Measurements from ENCODE around the gene SLC28A2. TPM values are rescaled to one million over a fixed set of nuclear protein-coding genes. Genes with fewer than 3 reads are reported as not detected.
A peak's percentile ranks its signal among the peaks of the same experiment; 100 is the strongest.

Gene SLC28A2
- total RNA-seq = not detected

- Mint-ChIP-seq H3K9me3 (no peaks in the 10 kb centered on the region), H3K27me3 (no peaks in the 10 kb centered on the region)
Measured at GRCh38 chr15:45251888-45252287, at the start of gene SLC28A2. TSS of gene SLC28A2 (plus strand) at chr15:45252234. CDS start at chr15:45253216, 982 bp downstream.

GRCh38 chr15:45203182-45203581, 48.9 kb upstream of the SLC28A2 start:
- DNase-seq (ENCODE audit: low spot score) (no peak), ATAC-seq (no peak)
- H3K36me3 Mint-ChIP-seq = no peaks in the 10 kb centered on the region
- no peaks in the 10 kb centered on the region for H3K9me3 Mint-ChIP-seq
- H3K4me1 Mint-ChIP-seq (ENCODE audit: low read depth in 2 of 2) = peaks cover 8 to 21% of the 10 kb centered on the region in 2 donors
- peaks cover 8 to 12% of the 10 kb centered on the region in 2 donors for H3K27me3 Mint-ChIP-seq
- no peak overlapping the region for H3K27ac Mint-ChIP-seq
- no peak overlapping the region for H3K4me3 Mint-ChIP-seq

More at GRCh38 chr15:45251888-45252287, at the start of gene SLC28A2:
- DNase-seq (ENCODE audit: low spot score) = no peak
- no peak within 1 kb of the TSS for H3K4me3 Mint-ChIP-seq
- no peak for ATAC-seq
- no peaks in the 10 kb centered on the region for H3K36me3 Mint-ChIP-seq
- H3K27ac Mint-ChIP-seq = no peak within 1 kb of the TSS
- no peaks in the 10 kb centered on the region for H3K4me1 Mint-ChIP-seq (ENCODE audit: low read depth in 2 of 2)

- H3K36me3 Mint-ChIP-seq = no peaks in the 10 kb centered on the region
- H3K4me1 Mint-ChIP-seq (ENCODE audit: low read depth in 2 of 2) = peaks cover 7 to 8% of the 10 kb centered on the region in 2 donors
- H3K9me3 Mint-ChIP-seq = no peaks in the 10 kb centered on the region
- H3K4me3 Mint-ChIP-seq = no peak overlapping the region
- DNase-seq (ENCODE audit: low spot score) (no peak), ATAC-seq (peak in 1 of 2 donors; percentile 35)
- H3K27me3 Mint-ChIP-seq = peaks cover 8 to 12% of the 10 kb centered on the region in 2 donors
- no peak overlapping the region for H3K27ac Mint-ChIP-seq
Measured at GRCh38 chr15:45205192-45205591, 46.8 kb upstream of the SLC28A2 start.

- no peaks in the 10 kb centered on the region for H3K9me3 Mint-ChIP-seq
- no peak for ATAC-seq
- H3K27ac Mint-ChIP-seq = no peak overlapping the region
- no peak for DNase-seq (ENCODE audit: low spot score)
- no peak overlapping the region for H3K4me3 Mint-ChIP-seq
- H3K27me3 Mint-ChIP-seq = peaks cover 2 to 6% of the 10 kb centered on the region in 2 donors
- no peaks in the 10 kb centered on the region for H3K4me1 Mint-ChIP-seq (ENCODE audit: low read depth in 2 of 2)
- no peaks in the 10 kb centered on the region for H3K36me3 Mint-ChIP-seq
Measured at GRCh38 chr15:45212493-45212892, 39.5 kb upstream of the SLC28A2 start.

- Mint-ChIP-seq H3K4me1 (ENCODE audit: low read depth in 2 of 2) (no peaks in the 10 kb centered on the region), H3K4me3 (no peak overlapping the region), H3K36me3 (no peaks in the 10 kb centered on the region), H3K9me3 (no peaks in the 10 kb centered on the region), H3K27me3 (peaks cover 26 to 47% of the 10 kb centered on the region in 2 donors), H3K27ac (no peak overlapping the region)
- DNase-seq (ENCODE audit: low spot score) (no peak), ATAC-seq (no peak)
Measured at GRCh38 chr15:45221053-45221599, 30.9 kb upstream of the SLC28A2 start.

- Mint-ChIP-seq H3K4me1 (ENCODE audit: low read depth in 2 of 2) (no peaks in the 10 kb centered on the region), H3K4me3 (no peak overlapping the region), H3K27me3 (peaks cover 30 to 47% of the 10 kb centered on the region in 2 donors), H3K9me3 (no peaks in the 10 kb centered on the region), H3K27ac (no peak overlapping the region), H3K36me3 (no peaks in the 10 kb centered on the region)
- ATAC-seq (no peak), DNase-seq (ENCODE audit: low spot score) (no peak)
Measured at GRCh38 chr15:45221967-45222366, 30.1 kb upstream of the SLC28A2 start.

GRCh38 chr15:45224621-45225217, 27.3 kb upstream of the SLC28A2 start:
- Mint-ChIP-seq H3K4me3 (no peak overlapping the region), H3K4me1 (ENCODE audit: low read depth in 2 of 2) (no peaks in the 10 kb centered on the region), H3K36me3 (no peaks in the 10 kb centered on the region), H3K9me3 (no peaks in the 10 kb centered on the region), H3K27me3 (peaks cover 31 to 44% of the 10 kb centered on the region in 2 donors), H3K27ac (no peak overlapping the region)
- no peak for ATAC-seq
- DNase-seq (ENCODE audit: low spot score) = no peak

GRCh38 chr15:45225506-45226273, 26.3 kb upstream of the SLC28A2 start:
- Mint-ChIP-seq H3K9me3 (no peaks in the 10 kb centered on the region), H3K27me3 (peaks cover 31 to 35% of the 10 kb centered on the region in 2 donors), H3K27ac (no peak overlapping the region), H3K36me3 (no peaks in the 10 kb centered on the region), H3K4me1 (ENCODE audit: low read depth in 2 of 2) (no peaks in the 10 kb centered on the region), H3K4me3 (no peak overlapping the region)
- ATAC-seq = no peak
- DNase-seq (ENCODE audit: low spot score) = no peak

GRCh38 chr15:45228931-45229330, 23.1 kb upstream of the SLC28A2 start:
- ATAC-seq = no peak
- no peaks in the 10 kb centered on the region for H3K4me1 Mint-ChIP-seq (ENCODE audit: low read depth in 2 of 2)
- H3K27me3 Mint-ChIP-seq = peaks cover 15 to 27% of the 10 kb centered on the region in 2 donors

GRCh38 chr15:45230245-45230965, 21.6 kb upstream of the SLC28A2 start:
- no peaks in the 10 kb centered on the region for H3K4me1 Mint-ChIP-seq (ENCODE audit: low read depth in 2 of 2)
- H3K9me3 Mint-ChIP-seq = peaks cover 7% of the 10 kb centered on the region
- peaks cover 12% of the 10 kb centered on the region for H3K36me3 Mint-ChIP-seq
- no peak overlapping the region for H3K4me3 Mint-ChIP-seq
- no peak overlapping the region for H3K27ac Mint-ChIP-seq
- DNase-seq (ENCODE audit: low spot score) (no peak), ATAC-seq (no peak)
- H3K27me3 Mint-ChIP-seq = peaks cover 8 to 19% of the 10 kb centered on the region in 2 donors

More at GRCh38 chr15:45228931-45229330, 23.1 kb upstream of the SLC28A2 start:
- Mint-ChIP-seq H3K9me3 (peaks cover 7% of the 10 kb centered on the region), H3K27ac (no peak overlapping the region), H3K36me3 (peaks cover 5% of the 10 kb centered on the region), H3K4me3 (no peak overlapping the region)
- no peak for DNase-seq (ENCODE audit: low spot score)

GRCh38 chr15:45231132-45231531, 20.9 kb upstream of the SLC28A2 start:
- no peak overlapping the region for H3K27ac Mint-ChIP-seq
- no peak for ATAC-seq
- H3K4me1 Mint-ChIP-seq (ENCODE audit: low read depth in 2 of 2) = no peaks in the 10 kb centered on the region
- peaks cover 7% of the 10 kb centered on the region for H3K9me3 Mint-ChIP-seq
- DNase-seq (ENCODE audit: low spot score) = no peak
- H3K36me3 Mint-ChIP-seq = peaks cover 15% of the 10 kb centered on the region
- H3K4me3 Mint-ChIP-seq = no peak overlapping the region
- H3K27me3 Mint-ChIP-seq = peaks cover 8 to 19% of the 10 kb centered on the region in 2 donors

GRCh38 chr15:45231864-45232562, 20.0 kb upstream of the SLC28A2 start:
- Mint-ChIP-seq H3K27me3 (peaks cover 8 to 16% of the 10 kb centered on the region in 2 donors), H3K36me3 (peaks cover 17% of the 10 kb centered on the region), H3K4me1 (ENCODE audit: low read depth in 2 of 2) (no peaks in the 10 kb centered on the region), H3K4me3 (no peak overlapping the region), H3K27ac (no peak overlapping the region), H3K9me3 (peaks cover 9% of the 10 kb centered on the region)
- DNase-seq (ENCODE audit: low spot score) = no peak
- no peak for ATAC-seq

- no peak for DNase-seq (ENCODE audit: low spot score)
- no peak overlapping the region for H3K4me3 Mint-ChIP-seq
- ATAC-seq = no peak
- peaks cover 14 to 15% of the 10 kb centered on the region in 2 donors for H3K27me3 Mint-ChIP-seq
- peaks cover 15% of the 10 kb centered on the region for H3K9me3 Mint-ChIP-seq
- peaks cover 31% of the 10 kb centered on the region for H3K36me3 Mint-ChIP-seq
- H3K4me1 Mint-ChIP-seq (ENCODE audit: low read depth in 2 of 2) = no peaks in the 10 kb centered on the region
- no peak overlapping the region for H3K27ac Mint-ChIP-seq
Measured at GRCh38 chr15:45234562-45235235, 17.3 kb upstream of the SLC28A2 start.

Data from natural killer cell treated with Interleukin-12 subunit alpha and Interleukin-12 subunit beta and Interleukin-15 and Interleukin-18, amount 100 ng/mL, for 72 hours (primary cell).